Osteoblast (primary cell): ENCODE data around the gene BTNL2. TPM values are rescaled to one million over a fixed set of nuclear protein-coding genes. Genes with fewer than 3 reads are reported as not detected.

Source experiments
- DNase-seq: peaks from one replicate; pipeline ENCODE4 v3.0.0; 2011; ENCODE audit warnings: low spot score, mixed read lengths; ENCODE audit not compliant: insufficient read length; ENCODE audit errors: missing footprints
- H2AFZ ChIP-seq: 2 replicates; pipeline ENCODE4 v1.6.0; 2011; ENCODE audit warnings: mild to moderate bottlenecking, low read length
- H3K27ac ChIP-seq: 2 replicates; pipeline ENCODE4 v1.5.1; 2011; ENCODE audit warnings: mild to moderate bottlenecking, low read depth, low read length, moderate library complexity
- H3K27me3 ChIP-seq: 2 replicates; pipeline ENCODE4 v1.6.0; 2012; ENCODE audit warnings: mild to moderate bottlenecking, control low read depth, inconsistent platforms, low read length, moderate library complexity; ENCODE audit not compliant: insufficient read depth
- H3K36me3 ChIP-seq: 2 replicates; pipeline ENCODE4 v1.5.1; 2011; ENCODE audit warnings: mild to moderate bottlenecking, low read length, control low read depth, moderate library complexity; ENCODE audit not compliant: insufficient read depth
- H3K4me1 ChIP-seq: 2 replicates; pipeline ENCODE4 v1.5.1; 2011; ENCODE audit warnings: mild to moderate bottlenecking, low read length, control low read depth, moderate library complexity; ENCODE audit not compliant: insufficient read depth
- H3K4me2 ChIP-seq: 2 replicates; pipeline ENCODE4 v1.6.0; 2011; ENCODE audit warnings: mild to moderate bottlenecking, low read length; ENCODE audit not compliant: insufficient read depth
- H3K4me3 ChIP-seq: fragments of 200-600 bp; sonication (generic); 3 replicates; pipeline ENCODE4 v1.5.1; 2012; ENCODE audit warnings: mild to moderate bottlenecking, low read length, inconsistent platforms; ENCODE audit not compliant: insufficient read depth
- H3K79me2 ChIP-seq: 2 replicates; pipeline ENCODE4 v1.6.0; 2012; ENCODE audit warnings: mild to moderate bottlenecking, low read length, control low read depth, inconsistent platforms; ENCODE audit not compliant: insufficient read depth
- H3K9me3 ChIP-seq: 2 replicates; pipeline ENCODE4 v1.5.1; 2011; ENCODE audit warnings: low read depth, low read length, control low read depth
- H4K20me1 ChIP-seq: 2 replicates; pipeline ENCODE4 v1.6.0; 2012; ENCODE audit warnings: mild to moderate bottlenecking, low read length, control low read depth; ENCODE audit not compliant: insufficient read depth
- CTCF ChIP-seq: IDR thresholded peaks from 2 replicates; pipeline ENCODE4 v1.5.1; 2011; ENCODE audit warnings: mild to moderate bottlenecking, low read depth, low read length, moderate library complexity; ENCODE audit errors: extremely low read depth
- total RNA-seq: library from RNA; depleted of rRNA; stranded (reverse); fragments of >200 nt; gene quantifications from 2 replicates; pipeline ENCODE4 v1.2.3, GENCODE V29; 2012

The BTNL2 gene
- total RNA-seq, 1 donor, result not detected

GRCh38 chr6:32397252-32397920 is 9.6 kb downstream of the BTNL2 start:
- no peak overlapping the region for H3K4me3 ChIP-seq
- DNase-seq, result no peak
- no peaks in the 10 kb centered on the region for H3K36me3 ChIP-seq
- no peak overlapping the region for H3K4me2 ChIP-seq
- H2AFZ ChIP-seq, result no peak overlapping the region
- no peaks in the 10 kb centered on the region for H3K79me2 ChIP-seq
- no peak overlapping the region for H3K27ac ChIP-seq
- peaks cover 10% of the 10 kb centered on the region for H3K27me3 ChIP-seq
- H3K4me1 ChIP-seq, result no peaks in the 10 kb centered on the region
- no peak for TF ChIP-seq CTCF
- no peaks in the 10 kb centered on the region for H3K9me3 ChIP-seq
- no peaks in the 10 kb centered on the region for H4K20me1 ChIP-seq

- TF ChIP-seq CTCF, result no peak
- Histone ChIP-seq H3K4me1 (no peaks in the 10 kb centered on the region), H3K9me3 (no peaks in the 10 kb centered on the region), H2AFZ (no peak overlapping the region), H3K27ac (no peak overlapping the region), H4K20me1 (no peaks in the 10 kb centered on the region), H3K79me2 (no peaks in the 10 kb centered on the region), H3K4me2 (no peak overlapping the region), H3K27me3 (peaks cover 10% of the 10 kb centered on the region), H3K4me3 (no peak overlapping the region), H3K36me3 (no peaks in the 10 kb centered on the region)
- DNase-seq, result no peak
Observed at GRCh38 chr6:32396028-32396427, 11.0 kb downstream of the BTNL2 start.

GRCh38 chr6:32393665-32394420 is 13.1 kb downstream of the BTNL2 start:
- Histone ChIP-seq H2AFZ (no peak overlapping the region), H3K4me1 (no peaks in the 10 kb centered on the region), H3K27me3 (peaks cover 16% of the 10 kb centered on the region), H3K79me2 (no peaks in the 10 kb centered on the region), H3K36me3 (no peaks in the 10 kb centered on the region), H3K9me3 (no peaks in the 10 kb centered on the region), H3K4me3 (no peak overlapping the region), H4K20me1 (no peaks in the 10 kb centered on the region), H3K27ac (no peak overlapping the region), H3K4me2 (no peak overlapping the region)
- TF ChIP-seq CTCF, result no peak
- no peak for DNase-seq

- Histone ChIP-seq H3K36me3 (no peaks in the 10 kb centered on the region), H3K27ac (no peak overlapping the region), H3K4me3 (no peak overlapping the region), H3K4me1 (no peaks in the 10 kb centered on the region), H4K20me1 (no peaks in the 10 kb centered on the region), H2AFZ (no peak overlapping the region), H3K9me3 (no peaks in the 10 kb centered on the region), H3K79me2 (no peaks in the 10 kb centered on the region), H3K27me3 (peaks cover 16% of the 10 kb centered on the region), H3K4me2 (no peak overlapping the region)
- no peak for DNase-seq
- no peak for TF ChIP-seq CTCF
Observed at GRCh38 chr6:32391505-32391904, 15.5 kb downstream of the BTNL2 start.
